Trophoblast cell (in vitro differentiated cells and primary cell): ENCODE data around the gene NACA2.
"Not testable (repeated sequence)": the region's sequence is repeated elsewhere in the genome, so short reads cannot be mapped to it uniquely, and the experiment has no call there.

Source experiments
- DNase-seq, 2 donors: peaks; one replicate each; pipeline ENCODE4 v3.0.0-alpha.2; 2016
- H2AFZ ChIP-seq: 2 replicates; pipeline ENCODE4 v1.6.1; 2013; ENCODE audit warnings: low read length, moderate library complexity, mild to moderate bottlenecking; ENCODE audit not compliant: insufficient read depth, poor library complexity
- H2AK5ac ChIP-seq: 2 replicates; pipeline ENCODE4 v1.6.1; 2013; ENCODE audit warnings: mild to moderate bottlenecking, low read length
- H2BK120ac ChIP-seq: 2 replicates; pipeline ENCODE4 v1.6.1; 2013; ENCODE audit warnings: low read length, mild to moderate bottlenecking, moderate library complexity; ENCODE audit not compliant: insufficient read depth, poor library complexity
- H2BK12ac ChIP-seq: 2 replicates; pipeline ENCODE4 v1.6.1; 2013; ENCODE audit warnings: mild to moderate bottlenecking, low read length, moderate library complexity
- H2BK5ac ChIP-seq: 2 replicates; pipeline ENCODE4 v1.6.1; 2013; ENCODE audit warnings: low read length, low read depth, moderate library complexity, mild to moderate bottlenecking; ENCODE audit not compliant: poor library complexity
- H3K14ac ChIP-seq: 2 replicates; pipeline ENCODE4 v1.6.1; 2013; ENCODE audit warnings: mild to moderate bottlenecking, low read length
- H3K18ac ChIP-seq: 2 replicates; pipeline ENCODE4 v1.6.1; 2013; ENCODE audit warnings: mild to moderate bottlenecking, low read length
- H3K23ac ChIP-seq: 2 replicates; pipeline ENCODE4 v1.6.1; 2013; ENCODE audit warnings: low read length
- H3K27ac ChIP-seq: 2 replicates; pipeline ENCODE4 v1.5.1; 2013; ENCODE audit warnings: low read depth, mild to moderate bottlenecking, inconsistent platforms, low read length, moderate library complexity
- H3K27me3 ChIP-seq: 2 replicates; pipeline ENCODE4 v1.6.1; 2013; ENCODE audit warnings: inconsistent platforms, mild to moderate bottlenecking, low read length, moderate library complexity; ENCODE audit not compliant: insufficient read depth
- H3K36me3 ChIP-seq, 2 experiments: 1 replicate in 1 of 2; 2 replicates in 1 of 2; pipeline ENCODE4 v1.6.1; 2013; ENCODE audit warnings: low read length in 2 of 2, mild to moderate bottlenecking in 2 of 2, moderate library complexity in 1 of 2; ENCODE audit not compliant: insufficient read depth in 2 of 2, control insufficient read depth in 1 of 2
- H3K4ac ChIP-seq: 2 replicates; pipeline ENCODE4 v1.6.1; 2013; ENCODE audit warnings: low read depth, mild to moderate bottlenecking, low read length, moderate library complexity
- H3K4me1 ChIP-seq, 2 experiments: 1 replicate in 1 of 2; 2 replicates in 1 of 2; pipeline ENCODE4 v1.6.1; 2013; ENCODE audit warnings: low read length in 2 of 2, mild to moderate bottlenecking in 2 of 2, moderate library complexity in 1 of 2; ENCODE audit not compliant: insufficient read depth in 2 of 2, control insufficient read depth in 1 of 2
- H3K4me2 ChIP-seq: 2 replicates; pipeline ENCODE4 v1.6.1; 2013; ENCODE audit warnings: inconsistent platforms, mild to moderate bottlenecking, low read length, moderate library complexity
- H3K4me3 ChIP-seq: 2 replicates; pipeline ENCODE4 v1.5.1; 2013; ENCODE audit warnings: mild to moderate bottlenecking, low read depth, low read length, inconsistent platforms
- H3K79me1 ChIP-seq: one replicate; pipeline ENCODE4 v1.6.1; 2013; ENCODE audit warnings: low read length
- H3K79me2 ChIP-seq: 2 replicates; pipeline ENCODE4 v1.6.1; 2013; ENCODE audit warnings: low read length, mild to moderate bottlenecking; ENCODE audit not compliant: control insufficient read depth, insufficient read depth, poor library complexity
- H3K9ac ChIP-seq: 2 replicates; pipeline ENCODE4 v1.6.1; 2013; ENCODE audit warnings: mild to moderate bottlenecking, low read length
- H3K9me3 ChIP-seq: 2 replicates; pipeline ENCODE4 v1.6.1; 2013; ENCODE audit warnings: low read depth, mild to moderate bottlenecking, control low read depth, inconsistent platforms, low read length; ENCODE audit not compliant: insufficient read depth
- H4K12ac ChIP-seq: 2 replicates; pipeline ENCODE4 v1.6.1; 2013; ENCODE audit warnings: low read depth, mild to moderate bottlenecking, low read length, moderate library complexity
- H4K8ac ChIP-seq: 2 replicates; pipeline ENCODE4 v1.6.1; 2013; ENCODE audit warnings: low read depth, mild to moderate bottlenecking, low read length, moderate library complexity
- H4K91ac ChIP-seq: one replicate; pipeline ENCODE4 v1.6.1; 2013; ENCODE audit warnings: low read depth, mild to moderate bottlenecking, low read length, moderate library complexity
- WGBS: extraction: QIAGEN DNeasy Blood & Tissue Kit; methylation state at CpG from one replicate; pipeline ENCODE4 v1.1.7; 2013; ENCODE audit warnings: missing lambda C conversion rate; ENCODE audit not compliant: insufficient read length, insufficient coverage; ENCODE audit errors: extremely low coverage; 5-methylcytosine and 5-hydroxymethylcytosine counted together

The NACA2 gene

GRCh38 chr17:61571624-61572023, 19.4 kb downstream of the NACA2 start:
- no peak overlapping the region for H4K91ac ChIP-seq
- H3K14ac ChIP-seq = no peak overlapping the region
- no peak overlapping the region for H2BK12ac ChIP-seq

GRCh38 chr17:61570118-61570517, 20.9 kb downstream of the NACA2 start:
- no peak overlapping the region for H4K91ac ChIP-seq
- no peak overlapping the region for H3K27ac ChIP-seq
- no peak overlapping the region for H2AFZ ChIP-seq
- H4K8ac ChIP-seq = no peak overlapping the region
- no peaks in the 10 kb centered on the region for H3K79me1 ChIP-seq
- WGBS = no CpG with 5 or more reads among the region's 1 CpG
- H3K36me3 ChIP-seq = no peaks in the 10 kb centered on the region
- H3K9me3 ChIP-seq = peaks cover 2% of the 10 kb centered on the region
- H3K23ac ChIP-seq = no peak overlapping the region
- no peak overlapping the region for H3K14ac ChIP-seq
- no peak for DNase-seq
- H3K27me3 ChIP-seq = no peaks in the 10 kb centered on the region
- H3K9ac ChIP-seq = no peak overlapping the region
- H2BK5ac ChIP-seq = no peak overlapping the region
- H2AK5ac ChIP-seq = no peak overlapping the region
- no peak overlapping the region for H3K4me2 ChIP-seq
- no peaks in the 10 kb centered on the region for H3K79me2 ChIP-seq
- no peak overlapping the region for H2BK120ac ChIP-seq
- no peaks in the 10 kb centered on the region for H3K4me1 ChIP-seq
- no peak overlapping the region for H3K4me3 ChIP-seq
- H3K18ac ChIP-seq = no peak overlapping the region
- H4K12ac ChIP-seq = no peak overlapping the region
- no peak overlapping the region for H2BK12ac ChIP-seq
- no peak overlapping the region for H3K4ac ChIP-seq

More at GRCh38 chr17:61571624-61572023, 19.4 kb downstream of the NACA2 start:
- H3K4ac ChIP-seq = no peak overlapping the region
- DNase-seq = no peak
- H2BK120ac ChIP-seq = no peak overlapping the region
- no peak overlapping the region for H4K8ac ChIP-seq
- no peak overlapping the region for H3K4me2 ChIP-seq
- no CpG with 5 or more reads among the region's 1 CpG for WGBS
- H3K9me3 ChIP-seq = peaks cover 2% of the 10 kb centered on the region
- H3K36me3 ChIP-seq = no peaks in the 10 kb centered on the region
- H2AK5ac ChIP-seq = no peak overlapping the region
- H3K27me3 ChIP-seq = no peaks in the 10 kb centered on the region
- no peaks in the 10 kb centered on the region for H3K4me1 ChIP-seq
- H3K18ac ChIP-seq = no peak overlapping the region
- H3K9ac ChIP-seq = no peak overlapping the region
- no peak overlapping the region for H2BK5ac ChIP-seq
- no peak overlapping the region for H4K12ac ChIP-seq
- H3K4me3 ChIP-seq = no peak overlapping the region
- no peak overlapping the region for H3K27ac ChIP-seq
- H2AFZ ChIP-seq = no peak overlapping the region
- no peaks in the 10 kb centered on the region for H3K79me1 ChIP-seq
- no peak overlapping the region for H3K23ac ChIP-seq
- no peaks in the 10 kb centered on the region for H3K79me2 ChIP-seq

- H3K79me1 ChIP-seq, H3K27ac ChIP-seq, DNase-seq, H3K23ac ChIP-seq, H2AK5ac ChIP-seq, H3K14ac ChIP-seq, H3K79me2 ChIP-seq, H3K4me3 ChIP-seq, H3K4ac ChIP-seq, H2AFZ ChIP-seq, H3K9ac ChIP-seq, H3K9me3 ChIP-seq, H4K91ac ChIP-seq, H4K8ac ChIP-seq, H4K12ac ChIP-seq, H3K4me2 ChIP-seq, H3K18ac ChIP-seq, H3K36me3 ChIP-seq, H2BK5ac ChIP-seq, H3K4me1 ChIP-seq, H3K27me3 ChIP-seq, H2BK120ac ChIP-seq, H2BK12ac ChIP-seq: not testable (repeated sequence)
- WGBS = no CpG with 5 or more reads among the region's 5 CpGs
Measured at GRCh38 chr17:61569525-61569924, 21.5 kb downstream of the NACA2 start.

- no peak overlapping the region for H3K4ac ChIP-seq
- H3K36me3 ChIP-seq = no peaks in the 10 kb centered on the region
- H3K14ac ChIP-seq = no peak overlapping the region
- H3K27ac ChIP-seq = no peak overlapping the region
- no peak overlapping the region for H2BK120ac ChIP-seq
- no peaks in the 10 kb centered on the region for H3K79me1 ChIP-seq
- H2AK5ac ChIP-seq = no peak overlapping the region
- no peak overlapping the region for H2AFZ ChIP-seq
- H3K4me2 ChIP-seq = no peak overlapping the region
- no peaks in the 10 kb centered on the region for H3K79me2 ChIP-seq
- no peak overlapping the region for H3K4me3 ChIP-seq
- H2BK12ac ChIP-seq = no peak overlapping the region
- H3K4me1 ChIP-seq = no peaks in the 10 kb centered on the region
- no peak overlapping the region for H4K8ac ChIP-seq
- H4K91ac ChIP-seq = no peak overlapping the region
- WGBS = no CpG with 5 or more reads among the region's 14 CpGs
- H3K9ac ChIP-seq = no peak overlapping the region
- H4K12ac ChIP-seq = no peak overlapping the region
- H3K18ac ChIP-seq = no peak overlapping the region
- no peak overlapping the region for H2BK5ac ChIP-seq
- no peak for DNase-seq
- no peaks in the 10 kb centered on the region for H3K27me3 ChIP-seq
- peaks cover 2% of the 10 kb centered on the region for H3K9me3 ChIP-seq
- no peak overlapping the region for H3K23ac ChIP-seq
Measured at GRCh38 chr17:61568219-61569072, 22.6 kb downstream of the NACA2 start.
